ENCODE results near the gene AK5. TPM values are rescaled to one million over a fixed set of nuclear protein-coding genes. Genes with fewer than 3 reads are reported as not detected.
A peak's percentile ranks its signal among the peaks of the same experiment; 100 is the strongest.

AK5 gene
- total and polyA plus RNA-seq, 4 donors, result 0.06 to 3.0 (median 0.15) TPM; not detected in 1

DNA sequence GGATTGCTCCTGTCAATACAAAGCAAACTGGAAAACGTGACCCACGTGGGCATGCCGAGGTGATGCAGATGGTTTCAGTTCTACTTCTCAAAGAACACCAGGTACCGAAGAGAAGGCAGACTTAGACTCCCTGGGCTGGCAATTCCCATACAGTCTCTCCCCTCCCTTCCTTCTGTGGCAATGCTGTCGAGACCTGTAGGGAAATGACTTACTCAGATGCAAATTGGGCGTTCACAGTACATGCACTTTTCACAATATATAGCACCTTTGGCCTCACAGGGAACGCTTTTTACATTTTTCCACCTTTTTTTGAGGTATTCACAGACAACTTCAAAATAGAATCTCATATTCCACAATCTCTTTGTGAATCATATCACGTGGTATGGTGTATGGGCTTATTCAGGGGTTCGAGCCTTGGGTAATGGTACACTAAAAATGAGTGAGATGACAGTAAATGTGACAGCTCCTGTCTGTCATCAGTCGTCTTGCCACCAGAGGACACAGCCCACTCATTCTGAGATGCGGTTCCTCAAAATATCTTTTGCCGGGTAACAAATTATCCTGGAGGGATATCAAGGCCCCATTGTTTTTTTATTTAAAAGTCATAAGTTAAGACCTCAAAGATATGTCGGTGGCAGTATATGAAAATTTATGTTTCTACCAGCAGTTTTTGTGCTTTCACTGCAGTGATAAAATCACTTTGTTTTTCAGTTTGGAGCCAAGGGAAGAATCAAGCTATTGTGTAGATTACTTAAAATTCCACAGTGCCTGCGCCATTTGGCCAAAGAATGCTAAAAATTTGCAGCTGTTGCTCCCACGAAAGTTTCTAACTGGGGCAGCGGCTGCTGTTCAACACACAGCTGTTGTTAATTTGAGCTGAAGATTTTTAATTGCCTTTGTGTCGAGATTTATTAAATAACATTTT is 232.3 kb downstream of the AK5 start:
- no peaks in the 10 kb centered on the region for H3K36me3 ChIP-seq (ENCODE audit: control insufficient read depth in 4 of 4, insufficient read depth in 4 of 4, low read length in 4 of 4)
- WGBS, 2 donors, result 61 to 74% methylated on average over 17 of the region's 17 CpGs
- ATAC-seq (ENCODE audit: insufficient read depth, low FRiP score) (no peak), DNase-seq (peak; percentile 72 to 86 (median 78))
- H3K27ac ChIP-seq (ENCODE audit: low read depth in 1 of 2, low read length in 1 of 2), result no peak overlapping the region
- H3K4me1 ChIP-seq (ENCODE audit: control insufficient read depth in 5 of 5, insufficient read depth in 5 of 5, low read length in 5 of 5), result peaks cover 0 to 21% (median 5%) of the 10 kb centered on the region in 5 donors
- H3K9me3 ChIP-seq (ENCODE audit: control insufficient read depth in 4 of 4, insufficient read depth in 3 of 4, low read length in 3 of 4), result peaks cover 0 to 5% (median 0%) of the 10 kb centered on the region in 4 donors
- no peak overlapping the region for H3K9ac ChIP-seq (ENCODE audit: insufficient read depth in 1 of 2, low read length in 2 of 2)
- H3K4me3 ChIP-seq, result no peak overlapping the region
- TF ChIP-seq, protein P1, sequence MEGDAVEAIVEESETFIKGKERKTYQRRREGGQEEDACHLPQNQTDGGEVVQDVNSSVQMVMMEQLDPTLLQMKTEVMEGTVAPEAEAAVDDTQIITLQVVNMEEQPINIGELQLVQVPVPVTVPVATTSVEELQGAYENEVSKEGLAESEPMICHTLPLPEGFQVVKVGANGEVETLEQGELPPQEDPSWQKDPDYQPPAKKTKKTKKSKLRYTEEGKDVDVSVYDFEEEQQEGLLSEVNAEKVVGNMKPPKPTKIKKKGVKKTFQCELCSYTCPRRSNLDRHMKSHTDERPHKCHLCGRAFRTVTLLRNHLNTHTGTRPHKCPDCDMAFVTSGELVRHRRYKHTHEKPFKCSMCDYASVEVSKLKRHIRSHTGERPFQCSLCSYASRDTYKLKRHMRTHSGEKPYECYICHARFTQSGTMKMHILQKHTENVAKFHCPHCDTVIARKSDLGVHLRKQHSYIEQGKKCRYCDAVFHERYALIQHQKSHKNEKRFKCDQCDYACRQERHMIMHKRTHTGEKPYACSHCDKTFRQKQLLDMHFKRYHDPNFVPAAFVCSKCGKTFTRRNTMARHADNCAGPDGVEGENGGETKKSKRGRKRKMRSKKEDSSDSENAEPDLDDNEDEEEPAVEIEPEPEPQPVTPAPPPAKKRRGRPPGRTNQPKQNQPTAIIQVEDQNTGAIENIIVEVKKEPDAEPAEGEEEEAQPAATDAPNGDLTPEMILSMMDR (IDR thresholded peaks at IDR 0.05; ENCODE audit: control extremely low read depth, extremely low read depth), result no peak
- H3K27me3 ChIP-seq (ENCODE audit: control insufficient read depth in 3 of 3, insufficient read depth in 3 of 3, low read length in 2 of 3), result no peaks in the 10 kb centered on the region

DNA sequence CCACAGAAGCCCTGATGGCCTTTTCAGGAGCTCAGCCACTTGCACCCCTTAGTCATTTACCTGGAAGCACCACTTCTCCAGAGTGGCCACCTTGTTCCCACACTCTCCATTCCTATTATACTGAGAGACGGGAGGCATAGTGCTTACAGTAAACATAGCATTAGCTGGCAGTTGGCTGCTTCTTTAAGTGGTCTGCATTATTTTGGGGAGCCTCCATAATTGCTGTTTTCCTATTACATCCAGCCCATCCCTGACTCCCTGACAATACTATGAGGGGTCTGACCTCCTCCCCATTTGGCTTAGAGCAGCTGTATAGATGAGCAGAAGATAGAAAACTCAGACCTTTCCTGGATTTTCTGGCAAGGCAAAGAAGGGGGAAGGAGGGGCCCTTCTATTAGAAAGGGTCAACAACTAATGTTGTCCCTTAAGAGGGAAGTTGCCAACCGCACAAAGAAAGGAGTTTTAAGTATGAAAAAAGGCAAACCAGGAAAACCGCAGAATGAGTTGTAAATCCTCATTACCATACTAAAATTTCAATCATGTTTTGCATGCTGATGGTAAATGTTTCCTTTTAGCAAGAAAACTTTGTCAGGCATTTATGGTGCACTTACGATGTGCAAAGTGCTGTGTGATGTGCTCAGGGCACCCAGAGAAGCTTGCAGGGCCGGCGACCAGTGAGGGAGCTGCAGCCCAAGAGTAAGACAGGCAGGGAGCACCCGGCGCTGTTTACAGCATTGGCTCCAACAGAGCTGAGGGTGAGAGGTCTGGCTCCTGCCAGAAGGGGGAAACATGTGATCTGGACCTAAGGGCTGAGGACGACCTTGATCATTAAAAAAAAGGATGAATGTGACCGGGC is 233.3 kb downstream of the AK5 start:
- Histone ChIP-seq H3K27ac (ENCODE audit: low read depth in 1 of 2, low read length in 1 of 2) (no peak overlapping the region), H3K27me3 (ENCODE audit: control insufficient read depth in 3 of 3, insufficient read depth in 3 of 3, low read length in 2 of 3) (no peaks in the 10 kb centered on the region), H3K9ac (ENCODE audit: insufficient read depth in 1 of 2, low read length in 2 of 2) (no peak overlapping the region), H3K9me3 (ENCODE audit: control insufficient read depth in 4 of 4, insufficient read depth in 3 of 4, low read length in 3 of 4) (peaks cover 0 to 6% (median 0%) of the 10 kb centered on the region in 4 donors), H3K4me3 (no peak overlapping the region), H3K4me1 (ENCODE audit: control insufficient read depth in 5 of 5, insufficient read depth in 5 of 5, low read length in 5 of 5) (peaks cover 0 to 21% (median 5%) of the 10 kb centered on the region in 5 donors), H3K36me3 (ENCODE audit: control insufficient read depth in 4 of 4, insufficient read depth in 4 of 4, low read length in 4 of 4) (no peaks in the 10 kb centered on the region)
- peak; percentile 24 to 49 (median 44) for DNase-seq
- TF ChIP-seq, protein P1 (IDR thresholded peaks at IDR 0.05; ENCODE audit: control extremely low read depth, extremely low read depth), result no peak
- ATAC-seq (ENCODE audit: insufficient read depth, low FRiP score), result no peak
- WGBS, 2 donors, result 27 to 42% methylated on average over 10 of the region's 10 CpGs

DNA sequence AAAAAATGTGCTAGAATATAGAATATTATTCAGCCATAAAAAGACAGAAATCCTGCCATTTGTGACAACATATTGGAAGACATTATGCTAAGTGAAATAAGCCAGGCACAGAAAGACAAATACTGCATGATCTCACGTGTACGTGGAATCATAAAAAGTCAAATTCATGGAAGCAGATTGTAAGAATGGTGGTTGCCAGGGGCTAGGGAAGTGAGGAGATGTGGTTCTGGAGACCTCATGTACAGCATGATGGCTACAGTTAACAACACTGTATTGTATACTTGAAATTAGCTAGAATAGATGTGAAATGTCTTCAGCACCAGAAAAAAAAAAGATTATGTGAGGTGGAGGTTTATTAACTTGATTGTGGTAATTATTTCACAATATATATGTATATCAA is 234.3 kb downstream of the AK5 start:
- DNase-seq, result no peak
- Histone ChIP-seq H3K27me3 (ENCODE audit: control insufficient read depth in 3 of 3, insufficient read depth in 3 of 3, low read length in 2 of 3) (no peaks in the 10 kb centered on the region), H3K36me3 (ENCODE audit: control insufficient read depth in 4 of 4, insufficient read depth in 4 of 4, low read length in 4 of 4) (no peaks in the 10 kb centered on the region), H3K4me1 (ENCODE audit: control insufficient read depth in 5 of 5, insufficient read depth in 5 of 5, low read length in 5 of 5) (peaks cover 0 to 21% (median 5%) of the 10 kb centered on the region in 5 donors), H3K27ac (ENCODE audit: low read depth in 1 of 2, low read length in 1 of 2) (no peak overlapping the region), H3K4me3 (no peak overlapping the region), H3K9ac (ENCODE audit: insufficient read depth in 1 of 2, low read length in 2 of 2) (no peak overlapping the region), H3K9me3 (ENCODE audit: control insufficient read depth in 4 of 4, insufficient read depth in 3 of 4, low read length in 3 of 4) (peaks cover 0 to 6% (median 0%) of the 10 kb centered on the region in 4 donors)
- WGBS, 2 donors, result 94 to 95% methylated on average over 2 of the region's 2 CpGs
- TF ChIP-seq, protein P1 (IDR thresholded peaks at IDR 0.05; ENCODE audit: control extremely low read depth, extremely low read depth), result no peak
- no peak for ATAC-seq (ENCODE audit: insufficient read depth, low FRiP score)

Data from lung (tissue), 12 donors.